GM12801 (cell line): ENCODE data around the gene PROSER2.

Experiments used
- CTCF ChIP-seq: IDR thresholded peaks from one replicate; pipeline ENCODE4 v1.5.1; 2011; ENCODE audit warnings: control low read depth; ENCODE audit not compliant: insufficient read length; ENCODE audit errors: extremely low read depth

Gene PROSER2

GRCh38 chr10:11805792-11806191 is 17.4 kb upstream of the PROSER2 start:
- TF ChIP-seq CTCF, result no peak

- no peak for TF ChIP-seq CTCF
Observed at GRCh38 chr10:11806706-11807105, 16.4 kb upstream of the PROSER2 start.

- no peak for TF ChIP-seq CTCF
Observed at GRCh38 chr10:11808808-11809207, 14.3 kb upstream of the PROSER2 start.

GRCh38 chr10:11810313-11810766 is 12.8 kb upstream of the PROSER2 start:
- TF ChIP-seq CTCF, result no peak

- no peak for TF ChIP-seq CTCF
Observed at GRCh38 chr10:11810973-11811372, 12.2 kb upstream of the PROSER2 start.

- TF ChIP-seq CTCF, result no peak
Observed at GRCh38 chr10:11813177-11813576, 10.0 kb upstream of the PROSER2 start.

GRCh38 chr10:11813855-11814567 is 9.1 kb upstream of the PROSER2 start:
- no peak for TF ChIP-seq CTCF
